Skin epidermis (tissue), 12 donors: ENCODE results near the gene PC.

ENCODE experiments used
- H3K27ac ChIP-seq, 21 experiments: fragments of 200-600 bp; sonication (generic) in 11 of 21; one replicate each; pipeline ENCODE4 v1.5.0; 2020; ENCODE audit warnings: mild to moderate bottlenecking in 3 of 21, inconsistent platforms in 2 of 21, moderate library complexity in 2 of 21
- H3K4me3 ChIP-seq, 7 experiments: fragments of 200-600 bp; sonication (generic) in 2 of 7; one replicate each; pipeline ENCODE4 v1.5.0; 2020; ENCODE audit warnings: inconsistent platforms in 2 of 7, mild to moderate bottlenecking in 2 of 7, moderate library complexity in 1 of 7

PC gene

GRCh38 chr11:66958956-66959274 lies 732 bp upstream of the PC start:
- Histone ChIP-seq H3K4me3 (peak overlapping the region; percentile 40 to 75 (median 61)), H3K27ac (peak overlapping the region in 8 of 21 experiments; percentile 10 to 78 (median 48))

- peak overlapping the region in 17 of 21 experiments; percentile 14 to 78 (median 69) for H3K27ac ChIP-seq
Measured at GRCh38 chr11:66957971-66958231, 282 bp downstream of the PC start.

DNA sequence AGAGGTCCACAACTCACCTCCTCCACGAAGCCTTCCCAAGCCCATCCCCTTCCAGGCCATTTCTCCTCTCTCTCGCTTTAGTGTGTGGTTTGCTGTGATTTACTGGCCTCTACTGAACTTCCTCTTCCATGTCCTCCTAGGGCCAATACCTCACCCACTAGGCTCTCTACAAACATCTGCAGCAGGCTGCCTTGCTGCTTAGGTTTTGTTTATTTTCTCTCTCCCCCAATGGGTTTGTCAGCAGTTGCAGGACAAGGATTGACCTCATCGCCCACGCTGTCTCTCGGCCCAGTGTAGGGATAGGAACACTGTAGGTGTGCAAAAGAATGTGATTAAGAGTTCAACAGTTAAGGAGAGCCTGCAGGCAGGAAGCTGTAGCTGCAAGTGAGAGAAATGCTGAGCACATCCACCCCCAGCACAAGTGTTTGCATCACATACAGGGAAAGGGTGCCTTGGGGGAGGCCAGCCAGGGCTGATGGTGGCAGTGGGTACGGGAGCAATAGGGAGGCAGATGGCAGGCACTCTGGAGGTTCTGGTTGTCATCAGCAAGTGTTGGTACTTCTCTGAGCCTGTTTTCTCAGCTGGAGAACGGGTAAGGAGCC lies 1.4 kb downstream of the PC start:
- H3K27ac ChIP-seq = peak overlapping the region in 7 of 21 experiments; percentile 10 to 78 (median 45)
- H3K4me3 ChIP-seq = peak overlapping the region in 1 of 7 experiments; percentile 73

More at GRCh38 chr11:66957971-66958231, 282 bp downstream of the PC start:
- H3K4me3 ChIP-seq = peak overlapping the region; percentile 40 to 75 (median 61)

DNA sequence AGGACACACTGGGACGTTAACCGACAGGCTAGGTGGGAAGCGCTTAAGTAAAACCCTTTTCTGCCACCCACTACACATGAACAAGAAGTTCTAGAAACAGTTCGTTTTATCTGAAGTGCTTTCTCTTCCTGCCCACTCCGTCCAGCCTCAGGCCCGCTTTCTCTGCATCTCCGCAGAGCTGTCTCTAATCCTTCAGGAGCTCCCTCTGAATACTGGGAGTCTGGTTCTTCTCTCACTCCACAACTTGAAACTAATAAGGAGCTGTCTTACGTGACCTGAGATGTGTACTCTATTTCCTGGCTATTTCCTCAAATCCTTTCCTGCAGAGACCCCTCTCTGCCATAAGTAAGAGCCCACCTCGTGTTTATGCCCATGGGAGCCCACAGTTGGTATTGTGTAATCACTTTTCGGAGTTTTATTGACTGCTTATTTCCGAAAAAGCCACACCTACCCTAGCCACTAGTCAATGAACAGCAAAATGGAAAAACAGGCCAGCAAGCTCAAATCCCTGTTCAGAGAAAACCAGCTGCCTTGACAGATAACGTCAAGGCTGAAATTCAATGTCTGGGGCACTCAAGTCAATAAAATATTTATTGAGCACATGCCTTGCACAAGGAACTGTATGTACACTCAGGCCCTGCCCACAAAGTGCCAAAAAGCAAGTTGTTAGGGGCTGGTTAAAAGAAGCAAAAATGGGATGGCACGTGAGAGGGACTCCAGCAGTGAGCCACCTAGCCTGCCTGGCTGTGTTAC lies 4.9 kb downstream of the PC start:
- Histone ChIP-seq H3K4me3 (no peak overlapping the region), H3K27ac (no peak overlapping the region)

GRCh38 chr11:66951927-66952337 lies 6.3 kb downstream of the PC start:
- Histone ChIP-seq H3K4me3 (no peak overlapping the region), H3K27ac (peak overlapping the region in 3 of 21 experiments; percentile 10 to 49 (median 42))

GRCh38 chr11:66951135-66951534 lies 7.0 kb downstream of the PC start:
- Histone ChIP-seq H3K27ac (no peak overlapping the region), H3K4me3 (no peak overlapping the region)

GRCh38 chr11:66950112-66950535 lies 8.1 kb downstream of the PC start:
- Histone ChIP-seq H3K27ac (no peak overlapping the region), H3K4me3 (no peak overlapping the region)

GRCh38 chr11:66938582-66939135 lies 19.5 kb downstream of the PC start:
- Histone ChIP-seq H3K27ac (no peak overlapping the region), H3K4me3 (no peak overlapping the region)

- H3K27ac ChIP-seq = peak overlapping the region in 1 of 21 experiments; percentile 16
- H3K4me3 ChIP-seq = no peak overlapping the region
Measured at GRCh38 chr11:66937193-66937733, 20.9 kb downstream of the PC start.

DNA sequence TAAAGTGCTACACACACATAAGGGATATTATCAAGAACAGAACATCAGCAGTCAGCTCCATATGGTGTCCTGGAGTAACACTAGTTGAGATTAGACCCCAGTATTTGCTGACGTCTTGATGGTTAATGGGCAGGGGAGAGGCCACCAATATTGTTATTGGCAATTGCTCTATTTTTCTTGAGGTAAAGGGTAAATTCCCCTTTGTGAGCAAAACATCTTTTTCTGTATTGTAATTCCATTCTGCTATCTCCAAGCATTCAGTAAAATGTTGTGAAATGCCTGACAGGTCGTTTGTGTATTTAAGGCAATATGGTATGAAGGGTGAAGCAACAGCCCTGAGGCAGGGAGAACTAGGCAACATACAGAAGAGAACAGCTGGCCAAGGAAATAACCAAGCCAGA lies 21.9 kb downstream of the PC start:
- H3K4me3 ChIP-seq = no peak overlapping the region
- peak overlapping the region in 1 of 21 experiments; percentile 16 for H3K27ac ChIP-seq

GRCh38 chr11:66934950-66935779 lies 23.0 kb downstream of the PC start:
- no peak overlapping the region for H3K4me3 ChIP-seq
- H3K27ac ChIP-seq = peak overlapping the region in 2 of 21 experiments; percentile 13 to 64

GRCh38 chr11:66933531-66933930 lies 24.7 kb downstream of the PC start:
- Histone ChIP-seq H3K27ac (peak overlapping the region in 5 of 21 experiments; percentile 4 to 64 (median 21)), H3K4me3 (no peak overlapping the region)

DNA sequence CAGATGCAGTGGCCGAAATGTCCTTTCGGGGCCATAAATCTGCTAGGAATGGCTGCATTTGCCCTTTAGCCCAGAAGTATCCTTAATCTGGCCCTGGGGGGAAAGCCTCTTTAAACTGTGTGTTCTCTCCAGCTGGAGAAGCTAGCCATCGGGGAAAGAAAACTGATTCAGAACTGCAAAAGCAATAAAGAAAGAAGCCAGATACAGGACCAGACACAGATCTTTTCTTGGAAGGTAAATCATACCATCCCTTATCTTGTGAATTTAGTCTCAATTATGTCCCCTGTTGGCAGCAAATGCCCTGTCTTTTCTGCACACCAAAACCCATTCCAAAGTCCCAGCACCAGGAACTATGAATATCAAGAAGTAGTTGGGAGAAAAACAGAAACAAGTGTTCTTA lies 25.6 kb downstream of the PC start:
- H3K4me3 ChIP-seq = no peak overlapping the region
- peak overlapping the region in 2 of 21 experiments; percentile 3 to 64 for H3K27ac ChIP-seq

DNA sequence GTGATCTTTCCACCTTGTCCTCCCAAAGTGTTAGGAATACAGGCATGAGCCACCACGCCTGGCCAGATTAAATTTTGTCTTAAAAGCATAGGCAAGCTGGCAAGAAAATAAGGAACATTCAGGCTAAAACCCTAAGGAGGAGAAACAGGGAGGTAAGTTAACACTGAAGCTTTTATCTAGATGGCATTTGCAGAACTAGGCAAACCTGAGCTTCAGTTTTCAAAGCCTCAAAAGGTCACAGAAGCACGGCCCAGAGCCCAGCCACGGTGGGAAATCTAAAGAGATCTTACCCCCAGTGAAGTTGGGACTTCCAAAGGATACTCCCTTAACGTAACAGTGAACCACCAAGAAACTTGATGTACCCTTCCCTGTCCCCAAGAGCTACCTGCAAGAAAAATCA lies 28.4 kb downstream of the PC start:
- peak overlapping the region in 1 of 21 experiments; percentile 29 for H3K27ac ChIP-seq

DNA sequence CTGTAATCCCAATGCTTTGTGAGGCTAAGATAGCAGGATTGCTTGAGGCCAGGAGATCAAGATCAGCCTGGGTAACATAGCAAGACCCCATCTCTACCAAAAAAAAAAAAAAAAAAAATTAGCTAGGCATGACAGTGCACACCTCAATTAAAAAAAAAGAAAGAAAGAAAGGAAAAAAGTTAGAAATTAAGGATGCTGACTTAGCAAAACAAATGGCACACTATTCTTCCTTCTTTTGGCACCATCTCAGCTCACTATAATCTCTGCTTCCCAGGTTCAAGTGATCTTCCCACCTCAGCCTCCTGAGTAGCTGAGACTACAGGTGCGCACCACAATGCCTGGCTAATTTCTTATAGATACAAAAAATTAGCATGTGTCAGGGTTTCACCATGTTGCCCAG lies 33.9 kb downstream of the PC start:
- Histone ChIP-seq H3K27ac (no peak overlapping the region), H3K4me3 (no peak overlapping the region)

More for the DNA sequence above, 28.4 kb downstream of the PC start:
- no peak overlapping the region for H3K4me3 ChIP-seq

GRCh38 chr11:66922551-66922950 lies 35.6 kb downstream of the PC start:
- Histone ChIP-seq H3K4me3 (no peak overlapping the region), H3K27ac (no peak overlapping the region)

DNA sequence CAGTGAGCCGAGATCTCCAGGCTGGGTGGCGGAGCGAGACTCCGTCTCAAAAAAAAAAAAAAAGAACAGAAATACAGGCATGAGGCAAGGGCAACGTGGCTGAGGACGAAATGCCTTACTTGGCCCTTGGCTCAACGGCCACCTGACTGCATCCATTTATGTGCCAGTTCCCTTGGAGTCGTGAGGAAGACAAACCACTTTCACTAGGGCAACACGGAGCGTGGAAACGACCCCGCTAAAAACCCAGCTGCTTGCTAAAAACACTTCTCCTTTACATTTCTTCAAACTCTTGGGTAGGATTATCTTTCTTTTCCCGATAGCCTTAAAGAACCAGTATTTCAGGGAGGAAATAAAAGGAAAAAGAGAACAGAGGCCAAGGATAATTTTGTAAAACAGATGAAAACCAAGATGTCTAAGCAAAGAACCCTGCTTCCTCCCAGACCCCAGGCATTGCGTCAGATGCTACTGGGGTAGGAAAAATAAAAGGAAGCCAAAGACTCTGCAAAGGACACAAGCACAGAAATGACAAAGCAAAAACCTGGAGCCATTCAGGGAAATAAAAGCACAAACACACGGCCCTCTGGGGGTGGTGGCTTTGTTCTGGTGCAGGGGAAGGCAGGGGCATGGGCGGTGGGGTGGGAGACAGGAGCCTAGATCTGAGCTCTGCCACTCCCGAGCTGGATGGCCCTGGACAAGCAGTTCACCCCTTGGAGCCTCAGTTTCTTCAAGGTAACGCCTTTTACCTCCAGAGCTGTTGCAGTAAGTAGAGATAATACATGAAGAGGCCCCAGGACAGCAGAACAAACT lies 37.0 kb downstream of the PC start:
- no peak overlapping the region for H3K4me3 ChIP-seq
- peak overlapping the region in 2 of 21 experiments; percentile 11 to 29 for H3K27ac ChIP-seq

GRCh38 chr11:66919923-66920322 lies 38.3 kb downstream of the PC start:
- peak overlapping the region in 1 of 21 experiments; percentile 16 for H3K27ac ChIP-seq
- H3K4me3 ChIP-seq = no peak overlapping the region

DNA sequence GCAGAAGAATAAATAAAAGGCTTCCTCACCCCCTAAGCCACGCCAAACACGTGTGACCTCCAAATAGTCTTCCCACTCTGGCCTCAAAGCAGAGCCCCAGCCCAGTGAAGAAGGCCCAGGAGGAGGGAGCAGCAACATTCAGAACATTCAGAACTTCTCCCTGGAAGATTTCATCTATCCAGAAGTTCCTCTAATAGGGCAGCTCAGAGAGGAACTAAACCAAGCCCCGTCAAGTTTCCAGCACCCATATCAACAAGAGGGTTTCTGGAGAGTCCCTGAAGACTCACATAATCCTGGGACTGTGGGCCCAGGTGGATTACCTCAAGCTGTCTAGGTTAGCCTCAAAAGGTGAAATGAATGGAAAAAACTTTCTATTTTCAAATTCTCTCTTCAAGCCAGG lies 39.4 kb downstream of the PC start:
- Histone ChIP-seq H3K4me3 (no peak overlapping the region), H3K27ac (no peak overlapping the region)
